GM12878 (cell line): ENCODE measurements around the gene GTF2F2. TPM values are rescaled to one million over a fixed set of nuclear protein-coding genes. Genes with fewer than 3 reads are reported as not detected.

Experiments
- ATAC-seq: fragments of 200-7000 bp; cut with Tn5 transposase; 3 replicates; pipeline ENCODE4 v1.9.1; 2020; ENCODE audit warnings: mild to moderate bottlenecking, moderate library complexity
- BruUV-seq: library from RNA; stranded (reverse); fragments of 400-500 nt; replicated peaks from 2 replicates; lab custom pipeline; 2021; lab: Mats Ljungman, UMichigan
- CTCF ChIA-PET: fragments of 300-600 bp; sonication (Branson Sonifier 250); formaldehyde crosslinking; extraction: SDS; loops from one replicate; lab custom pipeline; 2021; ENCODE audit warnings: inconsistent platforms; lab: Yijun Ruan, JAX
- POLR2A ChIA-PET: fragments of 350-600 bp; formaldehyde crosslinking; extraction: SDS; loops from one replicate; lab custom pipeline; 2021; ENCODE audit warnings: inconsistent platforms; lab: Charles Lee
- RAD21 ChIA-PET: fragments of 300-600 bp; sonication (Branson Sonifier 250); formaldehyde crosslinking; loops from one replicate; lab custom pipeline; 2023; ENCODE audit warnings: antibody characterized with exemption; ENCODE audit not compliant: unreplicated experiment; lab: Charles Lee
- SMC1A ChIA-PET: fragments of 300-600 bp; sonication (Branson Sonifier 250); formaldehyde crosslinking; loops from one replicate; lab custom pipeline; 2023; ENCODE audit not compliant: unreplicated experiment, uncharacterized antibody; lab: Charles Lee
- DNase-seq: peaks from one replicate; pipeline ENCODE4 v3.0.0-alpha.2; 2011; ENCODE audit warnings: low read depth, low spot score
- FAIRE-seq: peaks from 3 replicates; lab custom pipeline; 2011; peaks lifted over from hg19 to GRCh38; lab: Jason Lieb, UNC
- H2AFZ ChIP-seq: 2 replicates; pipeline ENCODE4 v1.6.0; 2011; ENCODE audit warnings: low read depth, low read length, control low read depth; ENCODE audit not compliant: control insufficient read depth
- H3K27ac ChIP-seq: 2 replicates; pipeline ENCODE4 v1.5.1; 2011; ENCODE audit warnings: control low read depth; ENCODE audit not compliant: control insufficient read depth, insufficient read depth
- H3K27me3 ChIP-seq, 2 experiments: replicated peaks in 1 of 2; 2 replicates each; pipeline versions ENCODE4 v1.6.0 to v1.6.1; 2011; ENCODE audit warnings: low read length in 1 of 2; ENCODE audit not compliant: control insufficient read depth in 2 of 2, insufficient read depth in 2 of 2
- H3K36me3 ChIP-seq, 2 experiments: 2 replicates each; pipeline ENCODE4 v1.5.1; 2011; ENCODE audit warnings: low read length in 1 of 2; ENCODE audit not compliant: control insufficient read depth in 2 of 2, insufficient read depth in 2 of 2
- H3K4me1 ChIP-seq: 2 replicates; pipeline ENCODE4 v1.6.1; 2011; ENCODE audit warnings: mild to moderate bottlenecking, low read length, moderate library complexity, mixed read lengths; ENCODE audit not compliant: control insufficient read depth, insufficient read depth
- H3K4me2 ChIP-seq: 2 replicates; pipeline ENCODE4 v1.6.0; 2011; ENCODE audit warnings: control low read depth; ENCODE audit not compliant: control insufficient read depth, insufficient read depth
- H3K4me3 ChIP-seq: fragments of 200-600 bp; sonication (generic); 2 replicates; pipeline ENCODE4 v1.5.1; 2016
- H3K79me2 ChIP-seq: 2 replicates; pipeline ENCODE4 v1.6.0; 2011; ENCODE audit warnings: low read length; ENCODE audit not compliant: control insufficient read depth, insufficient read depth
- H3K9ac ChIP-seq: 2 replicates; pipeline ENCODE4 v1.8.0; 2011; ENCODE audit warnings: low read length, control low read depth, mixed read lengths; ENCODE audit not compliant: control insufficient read depth, insufficient read depth
- H3K9me3 ChIP-seq: replicated peaks from 3 replicates; pipeline ENCODE4 v1.5.1; 2011; ENCODE audit warnings: mild to moderate bottlenecking, low read length; ENCODE audit not compliant: control insufficient read depth, insufficient read depth
- H4K20me1 ChIP-seq: 2 replicates; pipeline ENCODE4 v1.6.0; 2011; ENCODE audit not compliant: control insufficient read depth, insufficient read depth
- E4F1 ChIP-seq: fragments of 450-650 bp; IDR thresholded peaks from 2 replicates; pipeline ENCODE4 v1.6.1; 2018; ENCODE audit warnings: borderline replicate concordance, mild to moderate bottlenecking; ENCODE audit not compliant: partially characterized antibody
- IRF4 ChIP-seq: IDR thresholded peaks from 2 replicates; pipeline ENCODE4 v1.6.1; 2011; ENCODE audit warnings: low read depth, low read length
- MTA3 ChIP-seq: IDR thresholded peaks from 2 replicates; pipeline ENCODE4 v1.6.1; 2012; ENCODE audit warnings: low read length, inconsistent platforms, borderline replicate concordance
- NR2C1 ChIP-seq: fragments of 450-650 bp; IDR thresholded peaks from 2 replicates; pipeline ENCODE4 v1.6.1; 2017; ENCODE audit warnings: antibody characterized with exemption, mild to moderate bottlenecking, moderate library complexity
- NR2F1 ChIP-seq: fragments of 450-650 bp; conservative IDR thresholded peaks from 2 replicates; pipeline ENCODE4 v1.6.1; 2017; ENCODE audit warnings: mild to moderate bottlenecking
- POLR2AphosphoS2 ChIP-seq: IDR thresholded peaks from 2 replicates; pipeline ENCODE4 v1.6.1; 2011; ENCODE audit warnings: low read depth, mild to moderate bottlenecking, low read length, improper control_type of control experiment, moderate library complexity
- WGBS: methylation state at CpG from one replicate; pipeline ENCODE4 v1.1.6; 2016; ENCODE audit warnings: low lambda C conversion rate; ENCODE audit not compliant: insufficient replicate concordance, insufficient coverage; ENCODE audit errors: missing lambda C conversion rate; 5-methylcytosine and 5-hydroxymethylcytosine counted together
- in situ Hi-C: fragments of 300-500 bp; cut with MboI; formaldehyde crosslinking; loops from 9 replicates; pipeline ENCODE4 v1.14.3; 2018; ENCODE audit warnings: mixed read lengths
- intact Hi-C: fragments of 100-400 bp; cut with micrococcal nuclease; formaldehyde crosslinking; loops from one replicate; pipeline ENCODE4 v1.14.2; 2022; ENCODE audit not compliant: unreplicated experiment
- polyA plus RNA-seq, 11 experiments: library from polyadenylated mRNA; depleted of rRNA in 4 of 11; unstranded in 6 of 11; stranded (reverse) in 5 of 11; fragments of >200 nt; fragmentation: Nextera tagmentation in 4 of 11; fragmentation: Illumina TruSeq in 1 of 11; extraction: Ambion mirVana in 4 of 11; extraction: Trizol in 1 of 11; gene quantifications; 1 replicate in 1 of 11; 2 replicates in 10 of 11; pipeline versions ENCODE4 v1.2.1 to v1.2.3, GENCODE V29; 2011 to 2016; ENCODE audit warnings: inconsistent platforms in 2 of 11, missing spikeins in 2 of 11, low read depth in 1 of 11
- total RNA-seq, 4 experiments: library from RNA; depleted of rRNA in 3 of 4; stranded (reverse); fragments of >200 nt in 3 of 4; fragmentation: Illumina TruSeq in 1 of 4; extraction: Trizol in 1 of 4; gene quantifications; 2 replicates each; pipeline versions ENCODE4 v1.2.1 to v1.2.3, GENCODE V29; 2013 to 2021

The GTF2F2 gene
- total and polyA plus RNA-seq, 10 of the 15 experiments (the other 5 are each of a cell fraction or from before 2014, with no cell fraction given), result 14.5 to 30.8 (median 22.6) TPM

- H3K4me2 ChIP-seq, result no peak overlapping the region
- ChIA-PET POLR2A (no interaction called here), CTCF (interaction anchor here (1.9 to 2.5 kb wide), 3 partner anchors 21 to 256 kb away, joined by 4 to 18 read pairs (median 12); no protein-coding TSS in a partner anchor), SMC1A (interaction anchor here (1.5 to 5.0 kb wide), 2 partner anchors 10 to 257 kb away, joined by 3 to 26 read pairs; no protein-coding TSS in a partner anchor), RAD21 (interaction anchor here (1.1 kb wide), 1 partner anchor 23 kb away, joined by 3 read pairs; no protein-coding TSS in a partner anchor)
- H3K9me3 ChIP-seq, result no peaks in the 10 kb centered on the region
- TF ChIP-seq NR2C1, result no peak
- BruUV-seq, result no TSS peak
- no peak overlapping the region for H2AFZ ChIP-seq
- H3K27me3 ChIP-seq, result no peaks in the 10 kb centered on the region; a peak in 1 of 4 replicates
- H3K27ac ChIP-seq, result no peak overlapping the region
- H3K36me3 ChIP-seq, result no peaks in the 10 kb centered on the region
- 50% methylated on average over 5 of the region's 5 CpGs for WGBS
- in situ Hi-C loops, result loop anchor here (25.0 kb wide), 1 partner anchor 817 kb away; no protein-coding TSS in a partner anchor
- H3K4me3 ChIP-seq, result no peak overlapping the region
- H3K79me2 ChIP-seq, result no peaks in the 10 kb centered on the region
- H3K4me1 ChIP-seq, result no peaks in the 10 kb centered on the region
- no peaks in the 10 kb centered on the region for H4K20me1 ChIP-seq
- FAIRE-seq (no peak), ATAC-seq (no peak), DNase-seq (no peak)
- intact Hi-C loops, result no loop called here
- H3K9ac ChIP-seq, result no peak overlapping the region
Measured at GRCh38 chr13:45303866-45304265, 183.6 kb downstream of the GTF2F2 start.

DNA sequence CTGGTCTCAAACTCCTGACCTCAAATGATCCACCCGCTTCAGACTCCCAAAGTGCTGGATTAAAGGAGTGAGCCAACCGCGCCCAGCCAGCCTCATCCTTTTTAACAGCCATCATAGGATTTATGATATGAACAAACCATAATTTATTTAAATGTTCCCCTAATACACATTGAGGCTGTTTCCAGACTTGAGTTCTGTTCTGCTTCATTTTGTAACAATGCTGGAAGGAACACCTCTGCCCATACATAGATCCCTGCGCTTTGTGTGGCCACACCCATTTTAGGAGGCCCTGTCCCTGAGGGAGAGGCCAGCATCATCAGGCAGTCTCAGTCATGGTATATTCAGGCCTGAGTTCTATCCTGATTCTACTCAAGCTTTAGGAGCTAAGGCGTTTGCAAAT is 184.8 kb downstream of the GTF2F2 start:
- Histone ChIP-seq H3K9me3 (no peaks in the 10 kb centered on the region), H3K4me1 (no peaks in the 10 kb centered on the region), H3K4me2 (no peak overlapping the region), H2AFZ (no peak overlapping the region), H3K9ac (no peak overlapping the region), H3K4me3 (no peak overlapping the region), H3K27ac (no peak overlapping the region), H3K27me3 (no peaks in the 10 kb centered on the region; a peak in 1 of 4 replicates), H4K20me1 (no peaks in the 10 kb centered on the region), H3K36me3 (no peaks in the 10 kb centered on the region), H3K79me2 (no peaks in the 10 kb centered on the region)
- in situ Hi-C loops, result loop anchor here (5.0 to 25.0 kb wide), 2 partner anchors 258 to 818 kb away; no protein-coding TSS in a partner anchor
- TF ChIP-seq E4F1 (no peak), POLR2AphosphoS2 (no peak), NR2F1 (no peak), MTA3 (no peak), IRF4 (no peak)
- SMC1A ChIA-PET, result interaction anchor here (1.0 to 5.0 kb wide), 2 partner anchors 20 to 258 kb away, joined by 3 to 26 read pairs; no protein-coding TSS in a partner anchor
- FAIRE-seq (no peak), DNase-seq (no peak), ATAC-seq (no peak)
- RAD21 ChIA-PET, result no interaction called here
- BruUV-seq, result no TSS peak
- intact Hi-C loops, result loop anchor here (5.0 kb wide), 1 partner anchor 818 kb away; no protein-coding TSS in a partner anchor
- WGBS, result 73% methylated on average over 5 of the region's 5 CpGs
- CTCF ChIA-PET, result interaction anchor here (0.6 to 2.4 kb wide), 3 partner anchors 64 to 308 kb away, joined by 3 to 18 read pairs (median 4); no protein-coding TSS in a partner anchor
- POLR2A ChIA-PET, result no interaction called here
